GM19468 (cell line): Measurements from ENCODE around the gene PKDREJ.
A peak's percentile ranks its signal among the peaks of the same experiment; 100 is the strongest.

Source experiments
- ATAC-seq: cut with Tn5 transposase; IDR thresholded peaks from one replicate; pipeline ENCODE4 v1.9.1; 2021; ENCODE audit warnings: mild to moderate bottlenecking, moderate library complexity, moderate number of reproducible peaks; ENCODE audit not compliant: unreplicated experiment; ENCODE audit errors: extremely low read depth

PKDREJ gene

DNA sequence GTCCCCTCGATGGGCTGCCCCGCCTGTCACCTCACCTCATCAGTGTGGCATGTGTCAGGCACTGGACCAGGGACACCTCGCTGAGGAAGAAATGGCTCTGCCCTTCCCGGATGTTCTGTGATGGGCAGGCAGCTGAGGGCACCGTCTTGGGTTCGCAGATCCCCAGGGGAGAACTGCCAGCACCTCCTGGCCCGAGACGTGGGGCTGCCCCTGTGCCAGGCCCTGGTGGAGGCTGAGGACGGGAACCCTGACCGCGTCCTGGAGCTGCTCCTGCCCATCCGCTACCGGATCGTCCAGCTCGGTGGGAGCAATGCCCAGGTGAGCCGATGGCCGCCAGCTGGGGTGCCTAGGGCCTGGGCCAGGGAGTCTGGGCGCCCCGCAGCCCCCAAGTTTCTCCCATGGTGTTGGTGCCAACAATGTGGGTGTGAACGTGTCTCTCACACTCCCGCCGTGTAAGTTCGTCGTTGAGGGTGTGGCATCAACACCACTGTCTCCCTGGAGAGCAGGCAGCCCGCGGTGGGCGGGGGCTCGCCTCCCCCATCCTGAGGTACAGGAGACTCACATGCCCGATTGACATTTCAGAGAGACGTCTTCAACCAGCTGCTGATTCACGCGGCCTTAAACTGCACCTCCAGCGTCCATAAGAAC lies 26.2 kb upstream of the PKDREJ start:
- no peak for ATAC-seq

DNA sequence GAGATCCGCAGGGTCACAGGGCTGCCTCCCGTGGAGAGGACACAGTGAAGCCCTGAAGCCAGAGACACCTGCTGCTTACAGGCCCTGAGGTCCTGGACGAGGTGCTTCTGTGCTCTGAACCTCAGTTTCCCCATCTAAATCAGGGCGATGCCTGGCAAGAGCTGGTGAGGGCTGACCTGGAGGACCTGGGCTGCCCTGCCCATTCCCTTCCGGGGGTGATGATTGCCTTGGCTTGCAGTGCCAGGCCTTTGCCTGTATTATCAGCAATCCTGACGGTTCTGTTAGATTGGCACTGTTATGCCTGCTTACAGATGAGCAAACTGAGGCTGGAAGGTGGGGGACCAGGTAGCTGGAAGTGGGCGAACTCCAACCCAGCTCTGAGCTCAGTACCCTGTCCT lies 25.7 kb upstream of the PKDREJ start:
- no peak for ATAC-seq

DNA sequence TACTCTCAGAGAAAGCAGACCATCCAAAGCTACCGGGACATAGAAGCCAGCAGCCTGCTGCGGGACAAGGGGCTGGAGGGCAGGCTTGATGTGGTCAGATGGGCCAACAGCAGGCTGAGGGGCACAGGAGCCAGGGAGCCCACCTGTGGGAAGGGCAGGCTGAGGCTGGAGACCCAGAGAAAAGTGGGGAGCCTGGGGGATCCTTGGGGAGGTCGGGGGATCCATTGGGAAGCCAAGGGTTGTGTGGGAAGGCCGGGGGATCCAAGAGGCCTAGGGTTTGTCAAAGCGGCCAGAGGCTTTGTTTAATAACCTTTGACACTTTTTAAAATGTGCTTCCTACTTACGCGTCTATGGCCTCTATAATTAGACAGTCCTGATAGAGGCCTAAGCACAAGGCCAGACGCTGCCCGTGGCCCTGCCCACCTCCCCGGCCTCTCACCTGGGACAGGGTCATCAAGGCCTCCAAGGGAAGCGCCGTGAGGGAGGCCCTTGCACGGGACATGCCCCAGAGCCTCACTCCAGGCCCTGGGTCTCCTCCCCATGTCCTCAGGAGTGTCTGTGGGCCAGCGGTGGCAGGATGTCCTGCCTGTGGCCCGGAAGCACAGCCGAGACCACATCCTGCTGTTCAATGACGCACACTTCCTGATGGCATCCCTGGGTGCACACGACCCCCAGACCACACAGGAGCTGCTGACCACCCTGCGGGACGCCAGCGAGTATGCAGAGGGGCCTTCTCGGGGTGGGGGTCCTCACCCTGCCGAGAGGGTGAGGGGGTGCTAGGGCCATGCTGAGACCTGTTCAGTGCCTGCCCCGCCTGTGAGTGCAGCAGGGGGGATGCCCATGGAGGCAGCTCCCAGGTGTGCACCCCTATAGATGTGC lies 25.0 kb upstream of the PKDREJ start:
- ATAC-seq = peak; percentile 67

DNA sequence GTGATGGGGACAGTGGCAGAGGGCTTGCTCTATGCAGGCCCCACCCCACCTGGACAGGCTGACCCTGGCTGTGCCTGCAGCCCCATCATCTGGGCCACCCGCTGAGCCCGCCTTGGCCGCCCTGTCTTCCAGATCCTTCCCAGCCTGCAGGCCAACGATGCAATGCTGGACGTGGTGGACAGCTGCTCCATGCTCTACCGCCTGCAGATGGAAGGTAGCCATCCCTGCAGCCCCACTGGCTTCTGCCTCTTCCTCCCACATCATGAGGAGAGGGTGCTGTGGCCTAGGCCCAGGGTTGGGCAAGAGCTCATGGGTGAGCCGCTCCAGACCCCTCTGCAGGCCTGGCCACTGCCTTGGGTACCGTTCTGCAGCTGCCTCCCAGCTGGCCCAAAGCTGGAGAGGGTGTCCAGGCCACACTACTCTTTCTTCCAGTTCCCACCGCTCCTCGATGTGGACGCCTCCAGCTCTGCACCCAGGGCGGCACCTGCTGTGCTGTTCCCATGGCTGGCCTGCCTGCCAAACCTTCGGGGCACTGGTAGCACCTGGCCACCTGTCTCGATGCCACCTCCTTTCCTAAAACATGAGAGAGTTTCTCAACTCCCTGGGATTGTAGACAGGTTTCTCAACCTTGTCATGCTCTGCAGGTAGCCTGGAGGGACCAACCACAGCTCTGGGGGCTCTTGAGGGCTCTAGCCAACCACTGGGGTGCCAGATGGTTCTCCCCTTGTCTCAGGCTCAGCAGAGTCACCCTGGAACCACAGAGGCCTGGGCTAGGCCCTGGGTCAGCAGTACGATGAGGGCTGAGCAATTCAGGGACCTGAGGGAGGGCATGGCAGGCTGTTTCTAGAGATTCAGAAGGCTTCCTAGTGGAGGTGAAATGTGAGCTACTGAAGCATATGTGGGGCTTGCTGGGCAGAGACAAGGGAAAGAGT lies 24.1 kb upstream of the PKDREJ start:
- ATAC-seq = no peak

DNA sequence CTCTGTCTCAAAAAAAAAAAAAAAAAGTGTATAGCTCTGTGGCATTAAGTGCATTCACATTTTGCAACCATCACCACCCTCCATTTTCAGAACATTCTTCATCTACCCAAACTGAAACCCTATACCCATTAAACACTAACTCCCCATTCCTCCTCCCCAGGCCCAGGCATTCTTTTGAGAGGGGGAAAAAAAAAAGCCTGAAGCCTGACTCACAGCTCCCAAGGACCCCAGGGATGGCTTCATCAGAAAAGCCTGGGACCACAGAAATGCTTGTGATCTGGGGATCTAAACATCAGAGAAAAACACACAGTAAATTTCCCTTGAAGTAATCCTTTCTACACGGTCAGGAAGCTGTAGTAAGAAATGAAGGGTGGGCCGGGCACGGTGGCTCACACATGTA lies 22.9 kb upstream of the PKDREJ start:
- no peak for ATAC-seq

DNA sequence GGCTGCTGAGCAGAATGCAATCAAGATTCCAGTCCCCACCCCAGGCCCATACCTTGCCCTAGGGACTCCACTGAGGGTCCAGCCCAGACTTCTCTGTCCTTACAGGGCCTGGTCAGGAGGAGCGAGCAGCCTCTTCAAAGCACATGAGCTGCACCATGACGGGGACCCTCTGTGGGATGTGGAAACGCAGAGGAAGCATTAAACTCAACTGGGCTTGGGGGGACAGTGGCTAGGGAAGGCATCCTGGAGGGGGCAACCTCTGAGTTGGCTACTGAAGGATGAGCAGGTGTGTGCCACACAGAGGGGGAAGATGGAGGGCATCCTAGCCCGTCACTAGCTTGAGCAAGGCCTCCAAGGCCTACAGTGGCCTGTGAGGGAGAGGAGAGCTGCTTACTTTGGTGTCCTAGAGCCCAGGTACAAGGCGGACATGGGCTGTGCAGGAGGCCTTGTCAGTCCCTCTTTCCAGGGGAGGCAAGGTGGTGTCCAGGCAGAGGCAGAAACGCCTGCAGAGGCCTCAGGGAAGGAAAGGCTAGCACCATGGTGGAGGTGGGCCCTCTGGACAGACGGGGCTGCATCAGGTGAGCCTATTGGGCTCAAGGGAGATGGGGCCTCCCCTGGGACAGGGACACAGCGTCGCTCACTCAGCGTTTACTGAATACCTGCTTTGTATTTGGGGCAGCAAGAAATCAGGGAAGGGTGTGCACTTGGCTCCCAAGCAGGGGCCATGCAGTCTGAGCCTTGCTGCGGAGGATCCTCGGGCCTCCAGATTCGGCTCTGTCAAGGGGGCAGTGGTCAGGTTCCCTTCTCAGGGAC lies 18.9 kb upstream of the PKDREJ start:
- no peak for ATAC-seq

DNA sequence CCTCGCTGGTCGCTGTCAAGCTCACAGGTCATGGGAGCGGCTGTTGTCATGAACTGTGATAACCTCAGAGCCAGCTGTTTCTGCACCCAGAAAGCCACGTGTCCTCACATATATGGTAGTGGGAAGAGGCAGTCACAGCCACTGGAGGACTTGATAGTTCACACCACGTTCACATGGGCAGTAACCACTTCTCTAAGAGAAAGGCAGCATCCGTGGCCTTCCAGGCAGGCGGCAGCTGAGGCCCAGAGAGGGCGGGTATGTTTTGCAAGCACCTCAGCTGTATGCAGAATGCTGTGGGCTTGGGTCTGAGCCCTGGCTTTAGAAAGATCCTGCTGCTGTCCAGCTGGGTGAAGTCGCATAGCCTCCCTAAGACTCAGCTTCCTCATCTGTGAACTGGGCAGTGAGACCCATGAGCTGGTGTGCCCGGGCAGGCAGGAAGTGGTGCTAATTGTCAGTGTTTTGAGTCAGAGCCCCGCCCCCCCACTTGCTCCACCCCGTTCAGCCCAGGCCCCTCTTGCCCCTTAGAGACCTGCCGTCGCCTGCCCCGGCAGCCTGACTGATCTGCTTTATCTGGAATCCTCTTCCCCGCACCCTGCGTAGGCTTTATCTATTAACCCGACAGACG lies 18.0 kb upstream of the PKDREJ start:
- ATAC-seq = no peak

DNA sequence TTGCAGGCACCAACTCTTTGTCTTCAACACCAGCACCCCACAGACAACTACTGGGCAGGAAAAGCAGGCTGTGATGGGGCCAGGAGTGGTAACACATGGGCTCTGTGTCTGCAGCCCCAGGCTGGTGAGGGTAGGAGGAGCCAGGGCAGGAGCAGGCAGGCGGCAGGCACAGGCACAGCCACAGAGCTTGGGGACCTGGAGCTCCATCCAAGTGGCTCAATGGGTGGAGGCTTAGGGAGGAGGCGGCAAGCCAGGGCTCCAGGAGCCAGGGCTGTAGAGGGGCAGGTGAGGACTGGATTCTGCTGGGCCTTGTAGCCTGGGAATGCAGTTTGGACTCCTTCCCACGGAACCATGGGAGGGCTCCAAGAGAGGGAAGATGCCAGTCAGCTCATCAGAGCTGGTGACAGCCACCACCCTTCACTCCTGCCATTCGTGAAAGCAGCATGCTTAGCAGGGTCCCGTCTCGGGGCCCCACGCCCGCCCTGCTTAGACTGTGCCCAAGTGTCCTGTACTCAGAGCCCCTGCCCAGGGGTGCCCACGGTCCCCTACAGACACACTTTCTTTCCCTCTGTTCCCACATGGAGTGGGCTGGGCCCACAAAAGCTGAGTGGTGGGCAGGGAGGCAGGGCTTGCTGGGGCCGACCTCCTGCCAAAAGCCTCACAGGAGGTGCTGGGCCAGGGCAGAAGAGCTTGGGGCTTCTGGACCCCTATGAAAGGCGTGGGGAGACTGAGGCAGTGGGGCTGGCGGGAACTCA lies 17.1 kb upstream of the PKDREJ start:
- no peak for ATAC-seq

DNA sequence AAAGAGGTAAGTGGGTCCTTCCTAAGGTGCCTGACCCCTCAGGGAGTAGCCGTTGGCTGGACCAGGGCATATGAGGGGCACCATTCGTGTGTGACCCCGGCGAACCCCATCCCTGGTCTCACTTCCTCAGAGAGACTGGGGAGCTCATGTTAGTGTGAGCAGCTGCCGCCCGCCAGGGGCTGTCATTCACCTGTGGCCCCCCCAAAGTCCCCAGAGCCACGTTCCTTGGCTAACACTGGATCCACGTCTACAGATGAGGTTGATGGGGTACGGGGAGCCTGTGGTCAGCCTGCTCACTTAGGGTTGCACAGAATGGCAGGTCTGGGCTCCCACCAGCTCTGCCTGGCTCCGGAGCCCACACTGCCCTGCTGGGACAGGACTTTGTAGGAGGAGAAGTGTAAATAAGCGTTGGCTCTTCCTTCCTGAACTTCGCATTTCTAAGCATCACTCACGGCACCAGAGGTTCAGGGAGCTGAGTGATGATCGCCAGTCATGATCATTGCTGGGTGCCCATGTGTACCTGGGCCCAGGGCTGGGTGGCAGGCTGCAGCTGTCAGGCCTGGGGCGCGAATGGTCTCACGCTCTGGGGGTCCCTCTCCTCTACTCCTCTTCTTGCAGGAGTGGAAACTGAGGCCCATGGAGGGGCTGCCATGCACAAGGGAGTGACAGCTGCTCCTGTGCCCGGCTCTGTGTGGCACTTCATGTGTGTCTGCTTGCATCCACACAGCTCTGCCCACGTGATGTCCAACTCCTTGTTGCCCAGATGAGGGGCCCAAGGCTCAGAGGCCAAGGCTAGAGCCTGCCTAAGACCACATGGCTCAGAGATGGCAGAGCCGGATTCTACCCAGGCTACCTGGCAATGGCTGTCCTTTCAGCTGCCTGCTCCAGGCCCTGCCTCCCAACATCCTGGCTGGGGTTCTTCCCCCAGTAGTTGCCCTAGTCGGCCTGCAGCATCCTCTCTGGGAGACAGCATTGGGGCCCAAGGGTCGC lies 15.8 kb upstream of the PKDREJ start:
- ATAC-seq = no peak

DNA sequence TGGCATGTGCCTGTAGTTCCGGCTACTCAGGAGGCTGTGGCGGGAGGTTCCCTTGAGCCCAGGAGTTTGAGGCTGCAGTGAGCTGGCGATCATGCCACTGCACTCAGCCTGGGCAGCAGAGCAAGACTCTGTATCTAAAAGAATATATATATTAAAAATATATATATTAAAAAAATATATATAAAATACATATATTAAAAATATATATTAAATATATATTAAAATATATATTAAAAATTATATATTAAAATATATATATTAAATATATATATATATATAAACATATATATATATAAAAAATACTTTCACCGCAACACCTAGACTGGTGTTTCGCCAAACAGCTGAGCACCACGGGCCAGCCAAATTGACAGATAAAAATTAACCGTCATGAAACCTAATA lies 13.4 kb upstream of the PKDREJ start:
- ATAC-seq = no peak

DNA sequence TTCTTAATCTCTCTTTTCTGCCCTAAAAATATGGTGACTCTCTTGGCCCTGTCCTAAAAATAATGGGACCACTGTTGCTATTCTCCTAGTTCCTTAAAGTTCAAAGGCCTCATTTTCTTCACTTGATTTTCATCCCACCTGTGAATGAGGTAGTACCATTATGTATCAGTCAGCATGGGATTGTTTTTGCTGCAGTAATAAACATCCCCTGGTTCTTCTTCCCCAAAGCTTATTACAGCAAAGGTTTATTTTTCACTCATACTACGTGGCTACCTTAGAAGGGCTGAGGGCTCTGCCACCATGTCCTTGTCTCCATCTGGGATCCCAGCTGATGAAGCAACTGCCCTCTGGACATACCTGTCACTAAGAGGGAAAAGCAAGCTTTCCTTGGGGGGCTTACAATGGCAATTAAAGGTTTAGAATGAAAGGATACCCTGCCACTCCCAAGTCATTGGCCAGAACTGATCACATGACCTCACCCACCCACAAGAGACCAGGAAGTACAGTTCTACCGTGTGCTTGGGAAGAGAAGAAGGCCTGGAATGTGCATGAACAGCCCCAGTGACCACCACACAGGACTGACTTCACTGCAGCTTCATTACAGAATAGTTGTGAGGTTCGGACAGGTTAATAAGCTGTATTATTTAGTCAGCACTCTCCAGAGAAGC lies 12.4 kb upstream of the PKDREJ start:
- ATAC-seq = no peak

DNA sequence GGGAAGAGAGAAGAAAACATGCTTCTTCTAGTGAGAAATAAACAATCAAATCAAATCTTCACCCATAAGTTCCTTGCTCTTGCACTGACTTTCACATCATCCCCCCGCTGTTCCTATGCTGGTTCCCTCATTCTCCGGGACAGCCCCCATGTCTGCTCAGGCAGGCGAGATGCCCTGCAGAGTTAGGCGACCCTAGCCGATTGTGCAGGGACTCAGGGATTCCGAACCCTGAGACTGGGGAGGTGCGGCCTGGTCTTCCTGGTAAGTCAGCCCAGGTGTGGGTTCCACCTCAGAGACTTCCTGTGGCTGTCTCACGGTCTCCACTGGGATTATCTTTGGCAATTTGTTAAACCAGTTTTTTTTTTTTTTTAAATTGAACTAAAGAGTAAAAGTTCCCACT lies 11.2 kb upstream of the PKDREJ start:
- ATAC-seq = no peak

DNA sequence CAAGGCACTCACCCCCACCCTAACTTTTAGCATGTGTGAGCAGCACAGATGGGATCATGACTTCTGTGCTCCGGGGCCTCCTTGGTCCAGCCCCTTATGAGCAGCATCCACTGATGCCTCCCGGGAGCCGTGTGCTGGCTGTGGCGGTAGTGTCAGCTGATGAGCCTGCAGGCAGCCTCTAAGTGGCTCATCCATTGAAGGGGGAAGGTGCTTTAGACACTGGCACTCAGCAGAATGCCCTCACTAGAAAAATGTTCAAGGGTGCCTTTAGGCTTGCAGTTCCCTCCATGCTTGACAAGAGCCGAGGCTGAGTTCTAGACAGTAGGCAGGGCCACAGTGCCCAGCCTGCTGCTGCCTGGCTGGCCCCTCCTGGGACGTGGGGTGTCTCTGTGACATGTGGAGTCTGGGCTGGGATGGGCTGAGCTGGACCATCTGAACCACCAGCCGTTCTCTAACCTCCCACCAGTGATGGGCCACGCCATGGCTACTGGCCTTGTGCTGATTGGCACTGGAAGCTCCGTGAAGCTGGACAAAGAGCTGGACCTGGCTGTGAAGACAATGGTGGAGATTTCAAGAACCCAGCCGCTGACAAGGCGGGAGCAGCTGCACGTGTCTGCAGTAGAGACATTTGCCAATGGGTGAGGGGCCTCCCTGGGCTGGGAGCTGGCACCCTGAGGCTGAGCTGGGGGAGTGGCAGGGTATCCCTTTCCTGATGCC lies 10.4 kb upstream of the PKDREJ start:
- no peak for ATAC-seq

DNA sequence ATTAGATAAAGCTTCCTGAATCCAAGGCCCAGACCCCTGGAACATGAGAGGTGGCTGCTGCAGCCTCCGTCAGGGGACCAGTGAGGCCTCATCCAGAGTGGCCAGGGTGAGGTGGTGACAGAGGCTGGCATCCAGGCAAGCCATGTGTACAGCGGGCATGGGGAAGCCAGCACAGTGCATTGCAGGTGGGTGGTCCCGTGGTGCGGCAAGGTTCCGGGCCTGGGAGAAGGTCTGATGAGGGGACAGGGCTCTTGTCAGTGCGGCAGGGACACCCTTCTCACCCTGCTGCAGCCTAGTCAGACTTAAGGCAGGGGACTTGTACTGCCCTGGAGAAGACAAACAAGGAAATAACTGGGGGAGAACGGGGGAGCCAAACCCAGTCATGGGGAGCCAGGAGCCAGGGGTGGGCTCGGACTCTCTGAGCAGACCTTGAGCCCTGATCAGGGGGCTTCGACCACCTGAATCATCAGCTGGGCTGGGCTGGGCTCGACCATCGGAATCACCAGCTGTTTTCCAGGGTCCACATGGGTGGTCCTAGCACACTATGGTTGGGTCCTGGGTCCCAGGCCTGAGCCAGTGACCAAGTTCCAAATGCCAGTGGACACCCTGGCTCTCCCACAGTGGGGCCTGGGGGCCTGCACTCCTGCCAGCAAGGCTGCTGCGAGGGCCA lies 9.8 kb upstream of the PKDREJ start:
- ATAC-seq = no peak

DNA sequence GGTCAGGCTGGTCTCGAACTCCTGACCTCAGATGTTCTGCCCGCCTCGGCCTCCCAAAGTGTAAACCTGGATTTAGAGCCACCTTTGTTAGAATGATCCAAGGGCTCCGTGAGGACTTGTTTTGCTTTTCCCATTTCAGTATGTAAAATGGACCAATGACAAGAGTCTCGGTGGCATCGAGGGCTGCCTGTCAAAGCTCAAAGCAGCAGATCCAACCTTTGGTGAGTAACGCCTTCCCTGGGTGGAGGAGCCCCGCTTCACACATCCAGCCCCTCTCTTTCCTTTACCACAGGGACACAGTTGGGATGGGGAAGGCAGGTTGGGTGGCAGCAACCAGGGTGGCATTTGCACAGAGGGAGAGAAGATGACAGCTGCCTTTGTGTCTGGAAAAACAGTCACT lies 9.1 kb upstream of the PKDREJ start:
- no peak for ATAC-seq

DNA sequence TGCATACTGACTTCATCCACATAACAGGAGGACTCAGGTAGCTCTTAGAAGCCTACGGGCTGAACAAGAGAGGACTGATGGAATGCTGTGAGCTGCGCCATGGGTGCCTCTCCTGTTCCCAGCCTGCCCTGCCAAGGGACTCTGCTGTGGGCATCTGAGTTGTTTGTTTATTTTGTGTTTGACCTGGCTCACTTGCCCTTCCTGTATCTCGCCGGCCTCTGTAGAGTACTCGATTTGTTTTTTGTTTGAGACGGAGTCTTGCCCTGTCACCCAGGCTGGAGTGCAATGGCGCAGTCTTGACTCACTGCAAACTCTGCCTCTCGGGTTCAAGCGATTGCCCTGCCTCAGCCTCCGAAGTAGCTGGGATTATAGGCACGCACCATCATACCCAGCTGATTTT lies 6.4 kb upstream of the PKDREJ start:
- ATAC-seq = no peak
